ENCODE results near the gene ZCCHC7.
"Not testable (repeated sequence)": the region's sequence is repeated elsewhere in the genome, so short reads cannot be mapped to it uniquely, and the experiment has no call there.

Gene ZCCHC7

GRCh38 chr9:37180138-37180537, 59.8 kb downstream of the ZCCHC7 start:
- no peaks in the 10 kb centered on the region for H3K4me1 Mint-ChIP-seq
- H3K27ac Mint-ChIP-seq, result no peak overlapping the region
- peaks cover 6% of the 10 kb centered on the region for H3K36me3 Mint-ChIP-seq
- ATAC-seq (no peak), DNase-seq (ENCODE audit: low spot score in 2 of 2) (no peak)
- peaks cover 2% of the 10 kb centered on the region for H3K9me3 Mint-ChIP-seq
- no peak overlapping the region for H3K4me3 Mint-ChIP-seq

- peaks cover 9% of the 10 kb centered on the region for H3K4me1 Mint-ChIP-seq
- ATAC-seq, result no peak
- H3K4me3 Mint-ChIP-seq, result no peak overlapping the region
These were observed 62.3 kb downstream of the ZCCHC7 start for GRCh38 chr9:37182718-37183117.

GRCh38 chr9:37184905-37185867, 64.8 kb downstream of the ZCCHC7 start:
- peaks cover 21% of the 10 kb centered on the region for H3K36me3 Mint-ChIP-seq
- ATAC-seq, result no peak
- H3K4me1 Mint-ChIP-seq, result peaks cover 23% of the 10 kb centered on the region
- peaks cover 4% of the 10 kb centered on the region for H3K9me3 Mint-ChIP-seq
- peak overlapping the region; percentile 60 for H3K27ac Mint-ChIP-seq
- H3K4me3 Mint-ChIP-seq, result no peak overlapping the region
- DNase-seq (ENCODE audit: low spot score in 2 of 2), result no peak

More at GRCh38 chr9:37182718-37183117, 62.3 kb downstream of the ZCCHC7 start:
- Mint-ChIP-seq H3K27ac (no peak overlapping the region), H3K9me3 (peaks cover 2% of the 10 kb centered on the region), H3K36me3 (peaks cover 6% of the 10 kb centered on the region)
- DNase-seq (ENCODE audit: low spot score in 2 of 2), result no peak

GRCh38 chr9:37187292-37187691, 66.9 kb downstream of the ZCCHC7 start:
- ATAC-seq, result peak; percentile 66
- Mint-ChIP-seq H3K9me3 (peaks cover 2% of the 10 kb centered on the region), H3K4me1 (peaks cover 23% of the 10 kb centered on the region), H3K4me3 (peak overlapping the region; percentile 62), H3K27ac (peak overlapping the region; percentile 90), H3K36me3 (peaks cover 33% of the 10 kb centered on the region)
- DNase-seq (ENCODE audit: low spot score in 2 of 2), result no peak

- peak overlapping the region; percentile 90 for H3K27ac Mint-ChIP-seq
- peaks cover 23% of the 10 kb centered on the region for H3K4me1 Mint-ChIP-seq
- peaks cover 36% of the 10 kb centered on the region for H3K36me3 Mint-ChIP-seq
- peak overlapping the region; percentile 62 for H3K4me3 Mint-ChIP-seq
- peak; percentile 85 for ATAC-seq
- DNase-seq (ENCODE audit: low spot score in 2 of 2), result no peak
- H3K9me3 Mint-ChIP-seq, result peaks cover 2% of the 10 kb centered on the region
These were observed 67.5 kb downstream of the ZCCHC7 start for GRCh38 chr9:37187713-37188439.

GRCh38 chr9:37190739-37191138, 70.4 kb downstream of the ZCCHC7 start:
- Mint-ChIP-seq H3K4me1 (peaks cover 36% of the 10 kb centered on the region), H3K36me3 (peaks cover 36% of the 10 kb centered on the region)
- not testable (repeated sequence) for ATAC-seq; DNase-seq (ENCODE audit: low spot score in 2 of 2); H3K27ac Mint-ChIP-seq; H3K9me3 Mint-ChIP-seq; H3K4me3 Mint-ChIP-seq

- Mint-ChIP-seq H3K4me1 (peaks cover 36% of the 10 kb centered on the region), H3K27ac (no peak overlapping the region), H3K36me3 (peaks cover 36% of the 10 kb centered on the region), H3K4me3 (no peak overlapping the region), H3K9me3 (peaks cover 2% of the 10 kb centered on the region)
- ATAC-seq (no peak), DNase-seq (ENCODE audit: low spot score in 2 of 2) (no peak)
These were observed 71.2 kb downstream of the ZCCHC7 start for GRCh38 chr9:37191403-37192089.

- DNase-seq (ENCODE audit: low spot score in 2 of 2), result no peak
- no peak overlapping the region for H3K4me3 Mint-ChIP-seq
- no peak for ATAC-seq
- H3K36me3 Mint-ChIP-seq, result peaks cover 36% of the 10 kb centered on the region
- H3K27ac Mint-ChIP-seq, result no peak overlapping the region
- H3K4me1 Mint-ChIP-seq, result peaks cover 33% of the 10 kb centered on the region
- H3K9me3 Mint-ChIP-seq, result peaks cover 2% of the 10 kb centered on the region
These were observed 72.4 kb downstream of the ZCCHC7 start for GRCh38 chr9:37192803-37193202.

GRCh38 chr9:37197158-37198038, 77.0 kb downstream of the ZCCHC7 start:
- Mint-ChIP-seq H3K4me3 (no peak overlapping the region), H3K4me1 (peaks cover 51% of the 10 kb centered on the region)
- peak; percentile 67 for ATAC-seq

GRCh38 chr9:37198039-37198729, 77.8 kb downstream of the ZCCHC7 start:
- Mint-ChIP-seq H3K4me1 (peaks cover 51% of the 10 kb centered on the region), H3K4me3 (no peak overlapping the region), H3K9me3 (no peaks in the 10 kb centered on the region), H3K36me3 (no peaks in the 10 kb centered on the region), H3K27ac (peak overlapping the region; percentile 29)
- DNase-seq (ENCODE audit: low spot score in 2 of 2) (no peak), ATAC-seq (no peak)

More at GRCh38 chr9:37197158-37198038, 77.0 kb downstream of the ZCCHC7 start:
- H3K36me3 Mint-ChIP-seq, result peaks cover 2% of the 10 kb centered on the region
- no peak for DNase-seq (ENCODE audit: low spot score in 2 of 2)
- no peaks in the 10 kb centered on the region for H3K9me3 Mint-ChIP-seq
- H3K27ac Mint-ChIP-seq, result peak overlapping the region; percentile 29

GRCh38 chr9:37198831-37199230, 78.5 kb downstream of the ZCCHC7 start:
- peaks cover 3% of the 10 kb centered on the region for H3K36me3 Mint-ChIP-seq
- H3K4me3 Mint-ChIP-seq, result no peak overlapping the region
- DNase-seq (ENCODE audit: low spot score in 2 of 2) (no peak), ATAC-seq (no peak)
- H3K4me1 Mint-ChIP-seq, result peaks cover 51% of the 10 kb centered on the region
- H3K9me3 Mint-ChIP-seq, result no peaks in the 10 kb centered on the region
- peak overlapping the region; percentile 29 for H3K27ac Mint-ChIP-seq

GRCh38 chr9:37200433-37201005, 80.1 kb downstream of the ZCCHC7 start:
- Mint-ChIP-seq H3K4me3 (no peak overlapping the region), H3K9me3 (no peaks in the 10 kb centered on the region), H3K27ac (peak overlapping the region; percentile 9), H3K4me1 (peaks cover 40% of the 10 kb centered on the region), H3K36me3 (peaks cover 7% of the 10 kb centered on the region)
- no peak for DNase-seq (ENCODE audit: low spot score in 2 of 2)
- peak; percentile 61 for ATAC-seq

GRCh38 chr9:37201581-37201980, 81.2 kb downstream of the ZCCHC7 start:
- no peak overlapping the region for H3K4me3 Mint-ChIP-seq
- H3K9me3 Mint-ChIP-seq, result no peaks in the 10 kb centered on the region
- no peak overlapping the region for H3K27ac Mint-ChIP-seq
- H3K36me3 Mint-ChIP-seq, result peaks cover 8% of the 10 kb centered on the region
- no peak for DNase-seq (ENCODE audit: low spot score in 2 of 2)
- no peak for ATAC-seq
- peaks cover 43% of the 10 kb centered on the region for H3K4me1 Mint-ChIP-seq
